SU-DHL-6 (cell line): ENCODE measurements around the gene LUZP1.

Experiments
- H2AFZ ChIP-seq: fragments of 200-600 bp; sonication (generic); 2 replicates; pipeline ENCODE4 v1.6.1; 2014; ENCODE audit warnings: low read depth, mild to moderate bottlenecking, moderate library complexity, mixed read lengths, antibody characterized with exemption, low read length; ENCODE audit not compliant: severe bottlenecking
- H3F3A ChIP-seq: fragments of 200-600 bp; shearing (Covaris generic); 2 replicates; pipeline ENCODE4 v1.6.0; 2016; ENCODE audit warnings: antibody characterized with exemption, mild to moderate bottlenecking; ENCODE audit not compliant: insufficient read depth
- H3K27ac ChIP-seq: fragments of 200-600 bp; sonication (generic); 2 replicates; pipeline ENCODE4 v1.5.1; 2016; ENCODE audit warnings: low read depth, mild to moderate bottlenecking, low read length, moderate library complexity, mixed read lengths
- H3K27me3 ChIP-seq: fragments of 200-600 bp; sonication (generic), shearing (Covaris generic); 2 replicates; pipeline ENCODE4 v1.6.0; 2014; ENCODE audit warnings: mild to moderate bottlenecking, low read length
- H3K36me3 ChIP-seq: fragments of 200-600 bp; sonication (generic); 2 replicates; pipeline ENCODE4 v1.6.1; 2014; ENCODE audit warnings: mild to moderate bottlenecking, low read length, mixed read lengths
- H3K4me2 ChIP-seq: fragments of 300-600, 200-600 bp; shearing (Covaris generic), sonication (generic); 2 replicates; pipeline ENCODE4 v1.6.0; 2014; ENCODE audit warnings: low read length, low read depth, mild to moderate bottlenecking; ENCODE audit not compliant: poor library complexity, severe bottlenecking
- H3K4me3 ChIP-seq: fragments of 200-600 bp; sonication (generic); 2 replicates; pipeline ENCODE4 v1.5.1; 2014; ENCODE audit warnings: antibody characterized with exemption, low read length, mild to moderate bottlenecking, mixed read lengths; ENCODE audit not compliant: insufficient read depth, poor library complexity, severe bottlenecking
- H3K79me2 ChIP-seq: fragments of 200-600 bp; sonication (generic); 2 replicates; pipeline ENCODE4 v1.6.1; 2014; ENCODE audit warnings: mild to moderate bottlenecking, low read length, moderate library complexity; ENCODE audit not compliant: insufficient read depth
- H3K9ac ChIP-seq: fragments of 200-600 bp; sonication (generic); 2 replicates; pipeline ENCODE4 v1.7.0; 2014; ENCODE audit warnings: mild to moderate bottlenecking, low read length
- H3K9me2 ChIP-seq: fragments of 200-600 bp; sonication (generic); replicated peaks from 2 replicates; pipeline ENCODE4 v1.6.1; 2014; ENCODE audit warnings: low read length; ENCODE audit not compliant: insufficient read depth
- H3K9me3 ChIP-seq: fragments of 200-600 bp; sonication (generic); 2 replicates; pipeline ENCODE4 v1.6.1; 2014; ENCODE audit warnings: low read length, mixed read lengths; ENCODE audit not compliant: insufficient read depth
- H4K20me1 ChIP-seq: fragments of 200-600 bp; sonication (generic); 2 replicates; pipeline ENCODE4 v1.6.1; 2014; ENCODE audit warnings: low read depth, mild to moderate bottlenecking, antibody characterized with exemption, low read length, moderate library complexity, mixed read lengths
- CTCF ChIP-seq: fragments of 200-600 bp; sonication (generic); IDR thresholded peaks from one replicate; pipeline ENCODE4 v1.5.1; 2017; ENCODE audit warnings: antibody characterized with exemption, mild to moderate bottlenecking, low read length, moderate library complexity; ENCODE audit not compliant: insufficient read depth, poor library complexity, severe bottlenecking
- EZH2phosphoT487 ChIP-seq: fragments of 200-600 bp; sonication (generic), shearing (Covaris generic); conservative IDR thresholded peaks from 2 replicates; pipeline ENCODE4 v1.6.1; 2018; ENCODE audit warnings: mild to moderate bottlenecking, antibody characterized with exemption, low read length, moderate library complexity, mixed read lengths

The LUZP1 gene

GRCh38 chr1:23149114-23149513, 19.5 kb downstream of the LUZP1 start:
- H3F3A ChIP-seq, result no peaks in the 10 kb centered on the region
- H3K27ac ChIP-seq, result no peak overlapping the region
- H2AFZ ChIP-seq, result no peak overlapping the region
- no peaks in the 10 kb centered on the region for H4K20me1 ChIP-seq
- TF ChIP-seq EZH2phosphoT487 (no peak), CTCF (no peak)
- no peak overlapping the region for H3K4me3 ChIP-seq
- H3K79me2 ChIP-seq, result no peaks in the 10 kb centered on the region
- H3K9me3 ChIP-seq, result no peaks in the 10 kb centered on the region
- H3K4me2 ChIP-seq, result no peak overlapping the region
- H3K27me3 ChIP-seq, result no peaks in the 10 kb centered on the region
- H3K9ac ChIP-seq, result no peak overlapping the region
- no peaks in the 10 kb centered on the region for H3K36me3 ChIP-seq
- H3K9me2 ChIP-seq, result no peaks in the 10 kb centered on the region

- Histone ChIP-seq H3K4me2 (no peak overlapping the region), H3K27me3 (no peaks in the 10 kb centered on the region), H3K36me3 (no peaks in the 10 kb centered on the region), H3K9me2 (no peaks in the 10 kb centered on the region), H3K79me2 (no peaks in the 10 kb centered on the region), H3K9ac (no peak overlapping the region), H2AFZ (no peak overlapping the region), H3K27ac (no peak overlapping the region), H3K9me3 (no peaks in the 10 kb centered on the region), H4K20me1 (no peaks in the 10 kb centered on the region), H3K4me3 (no peak overlapping the region), H3F3A (no peaks in the 10 kb centered on the region)
- no peak for TF ChIP-seq CTCF
- no peak for TF ChIP-seq EZH2phosphoT487
Measured at GRCh38 chr1:23148084-23148483, 20.6 kb downstream of the LUZP1 start.

GRCh38 chr1:23140940-23141596, 27.6 kb downstream of the LUZP1 start:
- no peaks in the 10 kb centered on the region for H3K36me3 ChIP-seq
- H3K9me2 ChIP-seq, result no peaks in the 10 kb centered on the region
- H3K79me2 ChIP-seq, result no peaks in the 10 kb centered on the region

More at GRCh38 chr1:23140940-23141596, 27.6 kb downstream of the LUZP1 start:
- Histone ChIP-seq H4K20me1 (no peaks in the 10 kb centered on the region), H3K4me2 (no peak overlapping the region), H3K9me3 (no peaks in the 10 kb centered on the region), H3F3A (no peaks in the 10 kb centered on the region), H3K9ac (no peak overlapping the region), H3K4me3 (no peak overlapping the region), H2AFZ (no peak overlapping the region), H3K27ac (no peak overlapping the region), H3K27me3 (no peaks in the 10 kb centered on the region)
- TF ChIP-seq CTCF (no peak), EZH2phosphoT487 (no peak)
